ENCODE measurements around the gene USP9X. TPM values are rescaled to one million over a fixed set of nuclear protein-coding genes. Genes with fewer than 3 reads are reported as not detected.

The USP9X gene
- total and polyA plus RNA-seq, 12 donors: 12.6 to 143 (median 86.7) TPM

GRCh38 chrX:41122664-41123257 lies 37.5 kb downstream of the USP9X start:
- H3K27ac ChIP-seq: no peak overlapping the region
- intact Hi-C loops (cut with DNase I): no loop called here
- TF ChIP-seq POLR2A (IDR thresholded peaks at IDR 0.05): no peak
- no peak for TF ChIP-seq CTCF (IDR thresholded peaks at IDR 0.05)
- H3K4me1 ChIP-seq (replicated peaks in 1 of 2): peaks cover 5 to 42% of the 10 kb centered on the region in 2 donors
- 68 to 81% (median 78%) methylated on average over 7 of the region's 7 CpGs for WGBS, 4 donors
- H3K9me3 ChIP-seq (replicated peaks in 1 of 3): no peaks in the 10 kb centered on the region
- no peak overlapping the region for H3K4me3 ChIP-seq
- no peaks in the 10 kb centered on the region for H3K27me3 ChIP-seq
- H3K36me3 ChIP-seq (replicated peaks in 1 of 2): no peaks in the 10 kb centered on the region
- no peak for DNase-seq

DNA sequence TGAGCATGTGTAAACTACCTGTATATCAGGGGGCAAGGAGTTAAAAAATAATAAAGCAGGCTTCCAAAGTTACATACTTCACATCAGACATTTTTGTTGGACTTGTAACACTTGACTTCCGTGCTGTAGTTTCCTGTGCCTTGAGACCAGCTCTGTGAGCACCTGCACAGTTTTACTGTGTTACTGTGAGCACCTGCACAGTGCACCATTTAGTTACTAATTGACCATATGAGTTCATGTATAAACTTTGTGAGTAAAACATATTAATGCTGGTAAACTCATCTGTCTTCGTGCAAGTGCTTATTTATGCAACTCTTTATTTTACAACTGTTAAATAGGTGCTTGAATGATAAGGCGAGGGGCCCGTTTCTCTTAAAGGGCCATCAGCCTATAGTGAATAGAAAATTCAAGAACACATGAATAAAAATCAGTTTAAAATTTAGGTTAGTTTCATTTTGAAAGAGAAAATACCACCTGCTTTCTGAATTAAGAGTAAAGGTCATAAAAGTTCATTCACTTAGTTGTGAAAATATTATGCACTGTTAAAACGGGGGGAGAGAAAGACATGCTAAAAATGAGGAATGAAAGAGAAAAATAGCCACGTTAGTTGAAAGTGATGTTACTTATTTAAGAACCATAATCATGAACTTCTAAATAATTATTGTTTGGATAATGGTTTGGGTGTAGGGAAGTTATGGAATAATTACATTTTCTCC lies 42.4 kb downstream of the USP9X start:
- TF ChIP-seq CTCF (IDR thresholded peaks at IDR 0.05) (no peak), POLR2A (IDR thresholded peaks at IDR 0.05) (no peak)
- Histone ChIP-seq H3K36me3 (replicated peaks in 1 of 2) (peaks cover 0 to 26% of the 10 kb centered on the region in 2 donors), H3K4me3 (no peak overlapping the region), H3K9me3 (replicated peaks in 1 of 3) (no peaks in the 10 kb centered on the region), H3K27ac (no peak overlapping the region), H3K4me1 (replicated peaks in 1 of 2) (peaks cover 5 to 26% of the 10 kb centered on the region in 2 donors), H3K27me3 (no peaks in the 10 kb centered on the region)
- DNase-seq: no peak
- intact Hi-C loops (cut with DNase I): no loop called here
- WGBS, 4 donors: 15 to 63% (median 46%) methylated on average over 6 of the region's 6 CpGs

GRCh38 chrX:41128955-41129354 lies 43.7 kb downstream of the USP9X start:
- intact Hi-C loops (cut with DNase I): no loop called here
- TF ChIP-seq CTCF (IDR thresholded peaks at IDR 0.05): no peak
- no peak for TF ChIP-seq POLR2A (IDR thresholded peaks at IDR 0.05)
- 94 to 97% (median 96%) methylated on average over 3 to 4 of the region's 4 CpGs for WGBS, 4 donors
- Histone ChIP-seq H3K4me3 (no peak overlapping the region), H3K36me3 (replicated peaks in 1 of 2) (peaks cover 0 to 26% of the 10 kb centered on the region in 2 donors), H3K27ac (no peak overlapping the region), H3K9me3 (replicated peaks in 1 of 3) (no peaks in the 10 kb centered on the region), H3K27me3 (no peaks in the 10 kb centered on the region), H3K4me1 (replicated peaks in 1 of 2) (peaks cover 5 to 26% of the 10 kb centered on the region in 2 donors)
- no peak for DNase-seq

- TF ChIP-seq POLR2A (IDR thresholded peaks at IDR 0.05) (no peak), CTCF (IDR thresholded peaks at IDR 0.05) (no peak)
- intact Hi-C loops (cut with DNase I): no loop called here
- WGBS, 4 donors: 93 to 100% (median 99%) methylated on average over 1 of the region's 1 CpG
- Histone ChIP-seq H3K36me3 (replicated peaks in 1 of 2) (peaks cover 0 to 38% of the 10 kb centered on the region in 2 donors), H3K27ac (no peak overlapping the region), H3K27me3 (no peaks in the 10 kb centered on the region), H3K4me3 (no peak overlapping the region), H3K9me3 (replicated peaks in 1 of 3) (no peaks in the 10 kb centered on the region), H3K4me1 (replicated peaks in 1 of 2) (peaks cover under 1 to 17% of the 10 kb centered on the region in 2 donors)
- DNase-seq: no peak
These were observed 46.5 kb downstream of the USP9X start for GRCh38 chrX:41131766-41132165.

All from adrenal gland (tissue), 12 donors.